ENCODE results near the gene ZNF277. TPM values are rescaled to one million over a fixed set of nuclear protein-coding genes. Genes with fewer than 3 reads are reported as not detected.
A peak's percentile ranks its signal among the peaks of the same experiment; 100 is the strongest.
"Not testable (repeated sequence)": the region's sequence is repeated elsewhere in the genome, so short reads cannot be mapped to it uniquely, and the experiment has no call there.

ZNF277 gene
- total RNA-seq, 4 donors from 2014 or later = 17.1 to 38.4 (median 29.5) TPM

GRCh38 chr7:112386619-112387018, 180.1 kb downstream of the ZNF277 start:
- Histone ChIP-seq H3K4me3 (no peak overlapping the region), H3K27ac (no peak overlapping the region), H3K36me3 (no peaks in the 10 kb centered on the region), H3K9me3 (no peaks in the 10 kb centered on the region), H3K27me3 (no peaks in the 10 kb centered on the region), H3K4me1 (peaks cover 0 to 3% (median 0%) of the 10 kb centered on the region in 3 donors)
- ATAC-seq = no peak
- TF ChIP-seq POLR2A (IDR thresholded peaks at IDR 0.05) = no peak
- no peak for TF ChIP-seq POLR2AphosphoS5 (IDR thresholded peaks at IDR 0.05)
- WGBS, 2 donors (ENCODE audit: low coverage in 1 of 2) = 75% methylated on average over 1 of the region's 1 CpG

GRCh38 chr7:112390167-112390566, 183.7 kb downstream of the ZNF277 start:
- H3K9me3 ChIP-seq = no peaks in the 10 kb centered on the region
- H3K4me3 ChIP-seq = no peak overlapping the region
- no peak overlapping the region for H3K27ac ChIP-seq
- no peak for ATAC-seq
- 77 to 100% methylated on average over 1 to 6 of the region's 6 CpGs for WGBS, 2 donors (ENCODE audit: low coverage in 1 of 2)
- H3K36me3 ChIP-seq = no peaks in the 10 kb centered on the region
- TF ChIP-seq EP300 (IDR thresholded peaks at IDR 0.05) (no peak), POLR2A (IDR thresholded peaks at IDR 0.05) (no peak), CTCF (IDR thresholded peaks at IDR 0.05) (no peak), POLR2AphosphoS5 (IDR thresholded peaks at IDR 0.05) (no peak)
- H3K4me1 ChIP-seq = peaks cover 0 to 10% (median 4%) of the 10 kb centered on the region in 3 donors
- no peaks in the 10 kb centered on the region for H3K27me3 ChIP-seq

- not testable (repeated sequence) for H3K27me3 ChIP-seq, H3K36me3 ChIP-seq, H3K9me3 ChIP-seq, H3K4me1 ChIP-seq, ATAC-seq
- peak overlapping the region; percentile 32 to 86 (median 80) for H3K27ac ChIP-seq
- 1 to 8% methylated on average over 3 to 20 of the region's 69 CpGs for WGBS, 2 donors (ENCODE audit: low coverage in 1 of 2)
- peak overlapping the region; percentile 40 to 60 for H3K4me3 ChIP-seq
These were observed 184.8 kb downstream of the ZNF277 start for GRCh38 chr7:112391079-112391821.

GRCh38 chr7:112391841-112392286, 185.4 kb downstream of the ZNF277 start:
- H3K27me3 ChIP-seq, H3K9me3 ChIP-seq, H3K4me1 ChIP-seq, ATAC-seq, H3K36me3 ChIP-seq: not testable (repeated sequence)
- 0% methylated on average over 8 to 11 of the region's 37 CpGs for WGBS, 2 donors (ENCODE audit: low coverage in 1 of 2)
- peak overlapping the region; percentile 32 to 86 (median 80) for H3K27ac ChIP-seq
- H3K4me3 ChIP-seq = peak overlapping the region; percentile 40 to 60

Other genes with a start within 250 kb of the ZNF277 start
- 10 to 100 TPM; 14.0 to 34.1 (median 24.2) TPM for gene DOCK4, start 296 bp upstream of the ZNF277 start, total RNA-seq
- gene IFRD1, start 243.8 kb downstream of the ZNF277 start, total RNA-seq = 10 to 100 TPM; 36.8 to 78.3 (median 56.5) TPM